PFSK-1 (cell line): ENCODE data around the gene EPHA7.

Experiments used
- FOXP2 ChIP-seq: optimal IDR thresholded peaks from 2 replicates; pipeline ENCODE3; 2011; ENCODE audit warnings: borderline replicate concordance, control low read depth, inconsistent platforms; ENCODE audit not compliant: insufficient read depth; ENCODE audit errors: extremely low read length, extremely low read depth
- POLR2AphosphoS5 ChIP-seq: IDR thresholded peaks from 2 replicates; pipeline ENCODE4 v1.6.1; 2012; ENCODE audit warnings: low read depth, mild to moderate bottlenecking, control low read depth, low read length, moderate library complexity
- REST ChIP-seq, 2 experiments: IDR thresholded peaks; 2 replicates each; pipeline versions ENCODE4 v1.6.1 to v1.8.0; 2011 to 2012; ENCODE audit warnings: low read depth in 2 of 2, low read length in 2 of 2, control low read depth in 1 of 2, inconsistent platforms in 1 of 2, mild to moderate bottlenecking in 1 of 2, moderate library complexity in 1 of 2; ENCODE audit not compliant: insufficient read depth in 1 of 2
- SIN3A ChIP-seq: IDR thresholded peaks from 2 replicates; pipeline ENCODE4 v1.6.1; 2012; ENCODE audit warnings: mild to moderate bottlenecking, low read length, moderate library complexity, borderline replicate concordance; ENCODE audit not compliant: insufficient read depth
- TAF1 ChIP-seq: IDR thresholded peaks from 2 replicates; pipeline ENCODE4 v1.6.1; 2012; ENCODE audit warnings: low read length, control low read depth, borderline replicate concordance; ENCODE audit not compliant: insufficient read depth

EPHA7 gene

GRCh38 chr6:93398723-93399122, 20.6 kb downstream of the EPHA7 start:
- TF ChIP-seq TAF1, result no peak

GRCh38 chr6:93394471-93394870, 24.9 kb downstream of the EPHA7 start:
- TF ChIP-seq REST (IDR thresholded peaks at IDR 0.05; ENCODE audit: insufficient read depth in 1 of 2, low read depth in 2 of 2, low read length in 2 of 2) (no peak), SIN3A (no peak), FOXP2 (no peak), POLR2AphosphoS5 (no peak), TAF1 (no peak)

GRCh38 chr6:93393554-93394074, 25.7 kb downstream of the EPHA7 start:
- TF ChIP-seq SIN3A, result no peak

GRCh38 chr6:93392797-93393196, 26.6 kb downstream of the EPHA7 start:
- TF ChIP-seq SIN3A, result no peak
- no peak for TF ChIP-seq FOXP2

GRCh38 chr6:93391965-93392364, 27.4 kb downstream of the EPHA7 start:
- TF ChIP-seq SIN3A (no peak), TAF1 (no peak), REST (IDR thresholded peaks at IDR 0.05; ENCODE audit: insufficient read depth in 1 of 2, low read depth in 2 of 2, low read length in 2 of 2) (no peak), FOXP2 (no peak), POLR2AphosphoS5 (no peak)

GRCh38 chr6:93389192-93389591, 30.2 kb downstream of the EPHA7 start:
- no peak for TF ChIP-seq REST (IDR thresholded peaks at IDR 0.05; ENCODE audit: insufficient read depth in 1 of 2, low read depth in 2 of 2, low read length in 2 of 2)
- TF ChIP-seq TAF1, result no peak
- no peak for TF ChIP-seq SIN3A

GRCh38 chr6:93388070-93388469, 31.3 kb downstream of the EPHA7 start:
- TF ChIP-seq REST (IDR thresholded peaks at IDR 0.05; ENCODE audit: insufficient read depth in 1 of 2, low read depth in 2 of 2, low read length in 2 of 2), result no peak
- TF ChIP-seq POLR2AphosphoS5, result no peak
- no peak for TF ChIP-seq SIN3A
- no peak for TF ChIP-seq FOXP2
